ENCODE results near the gene OR1D5.

DNA sequence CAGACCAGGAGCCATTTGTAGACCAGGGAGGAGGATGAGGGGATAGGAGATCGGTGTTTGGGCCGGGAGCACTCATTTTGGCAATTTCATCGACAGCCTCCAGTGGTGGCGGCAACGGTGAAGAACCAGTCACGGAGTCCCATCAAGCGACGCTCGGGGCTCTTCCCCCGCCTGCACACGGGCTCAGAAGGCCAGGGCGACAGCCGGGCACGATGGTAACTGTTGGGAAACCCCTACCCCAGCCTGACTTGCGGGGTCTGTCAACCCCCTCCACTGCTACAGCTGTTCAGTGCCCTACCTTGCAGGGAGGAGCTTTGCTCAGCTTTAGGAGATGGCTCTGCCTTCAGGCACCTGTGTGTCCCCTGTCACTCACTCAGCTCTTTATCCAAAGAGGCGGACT is 43.0 kb downstream of the OR1D5 start:
- no peak for TF ChIP-seq CTCF (IDR thresholded peaks at IDR 0.05)
- no peak for TF ChIP-seq EZH2 (IDR thresholded peaks at IDR 0.05; ENCODE audit: borderline replicate concordance, insufficient read depth, low read depth, low read length, poor library complexity, severe bottlenecking)

Measured in B cell (primary cell).